22Rv1 (cell line): Measurements from ENCODE around the gene KCNA5.

Experiments
- CTCF ChIP-seq: fragments of 450-650 bp; IDR thresholded peaks from 2 replicates; pipeline ENCODE4 v1.5.1; 2017; ENCODE audit warnings: mild to moderate bottlenecking
- ZFX ChIP-seq: fragments of 450-650 bp; IDR thresholded peaks from 2 replicates; pipeline ENCODE4 v1.6.1; 2017; ENCODE audit warnings: antibody characterized with exemption, borderline replicate concordance

GRCh38 chr12:5071496-5071895 is 27.8 kb downstream of the KCNA5 start:
- TF ChIP-seq CTCF: no peak
- no peak for TF ChIP-seq ZFX
